NT2/D1 (cell line): ENCODE measurements around the gene NEUROD6.

Source experiments
- DNase-seq: peaks from one replicate; pipeline ENCODE4 v3.0.0-alpha.2; 2011; ENCODE audit warnings: low read depth, low spot score
- H3K27me3 ChIP-seq: 2 replicates; pipeline ENCODE4 v1.6.0; 2011; ENCODE audit warnings: mild to moderate bottlenecking; ENCODE audit not compliant: insufficient read length, insufficient read depth
- H3K36me3 ChIP-seq: 2 replicates; pipeline ENCODE4 v1.6.1; 2011; ENCODE audit warnings: mild to moderate bottlenecking, low read length, mixed read lengths; ENCODE audit not compliant: insufficient read depth, insufficient read length
- H3K4me1 ChIP-seq: 2 replicates; pipeline ENCODE4 v1.5.1; 2011; ENCODE audit not compliant: insufficient read depth, insufficient read length
- H3K4me3 ChIP-seq: 2 replicates; pipeline ENCODE4 v1.5.1; 2011; ENCODE audit warnings: low read depth; ENCODE audit not compliant: insufficient read length
- H3K9ac ChIP-seq: 2 replicates; pipeline ENCODE4 v1.6.0; 2011; ENCODE audit warnings: low read depth; ENCODE audit not compliant: insufficient read length
- H3K9me3 ChIP-seq: 2 replicates; pipeline ENCODE4 v1.5.1; 2011; ENCODE audit warnings: mild to moderate bottlenecking, low read length; ENCODE audit not compliant: insufficient read depth
- SUZ12 ChIP-seq: IDR thresholded peaks from 2 replicates; pipeline ENCODE4 v1.6.1; 2011; ENCODE audit not compliant: insufficient read length, insufficient read depth; ENCODE audit errors: extremely low read depth
- YY1 ChIP-seq: IDR thresholded peaks from 2 replicates; pipeline ENCODE4 v1.6.1; 2011; ENCODE audit not compliant: insufficient read length, insufficient read depth
- ZNF274 ChIP-seq: IDR thresholded peaks from 2 replicates; pipeline ENCODE4 v1.6.1; 2011; ENCODE audit warnings: mild to moderate bottlenecking, low read depth, low read length

Gene NEUROD6

DNA sequence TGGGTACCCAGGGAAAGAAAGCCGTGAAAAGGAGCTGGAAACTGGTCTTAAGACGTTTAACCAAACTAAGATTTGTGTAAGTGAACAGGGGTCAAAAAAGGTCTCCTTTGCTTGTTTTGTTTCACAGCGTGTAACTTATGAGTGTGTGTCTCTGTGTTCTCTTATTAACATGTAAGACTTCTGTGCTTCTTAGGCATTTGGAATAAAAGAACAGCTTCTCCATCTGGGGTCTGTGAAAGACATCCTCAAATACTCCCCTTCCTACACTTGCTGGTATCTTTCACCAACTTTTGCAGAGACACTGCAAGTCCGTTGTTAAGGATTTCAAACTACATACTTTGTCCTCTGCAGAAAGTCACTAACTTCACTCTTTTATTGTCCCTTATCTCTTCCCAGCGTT is 615 bp upstream of the NEUROD6 start:
- H3K27me3 ChIP-seq: peaks cover 27% of the 10 kb centered on the region
- H3K9ac ChIP-seq: no peak overlapping the region
- no peak overlapping the region for H3K4me3 ChIP-seq
- no peak for TF ChIP-seq YY1
- no peak for TF ChIP-seq SUZ12
- TF ChIP-seq ZNF274: no peak
- no peak for DNase-seq
- no peaks in the 10 kb centered on the region for H3K36me3 ChIP-seq
- no peaks in the 10 kb centered on the region for H3K9me3 ChIP-seq
- no peaks in the 10 kb centered on the region for H3K4me1 ChIP-seq

DNA sequence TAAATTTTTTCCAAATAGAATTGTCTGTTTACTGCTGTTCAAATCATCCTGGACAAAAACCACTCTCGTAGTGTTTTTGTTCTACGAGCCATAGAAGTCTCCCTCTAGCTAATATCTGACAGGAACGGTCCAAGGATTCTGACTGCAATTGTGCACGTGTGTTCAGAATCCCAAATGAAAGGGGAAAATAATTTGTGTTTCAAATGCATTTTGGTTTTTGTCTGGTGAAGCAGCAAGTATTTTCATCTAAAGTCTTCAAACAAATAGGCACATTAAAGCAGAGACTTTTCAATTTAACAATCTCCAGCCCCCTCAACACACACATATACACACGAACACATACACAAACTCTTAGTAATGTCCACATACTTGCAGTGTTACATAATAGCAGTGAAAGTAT is 475 bp downstream of the NEUROD6 start:
- Histone ChIP-seq H3K36me3 (no peaks in the 10 kb centered on the region), H3K4me1 (no peaks in the 10 kb centered on the region), H3K9me3 (no peaks in the 10 kb centered on the region), H3K27me3 (peaks cover 38% of the 10 kb centered on the region), H3K9ac (no peak overlapping the region), H3K4me3 (no peak overlapping the region)
- no peak for TF ChIP-seq ZNF274
- TF ChIP-seq SUZ12: no peak
- no peak for TF ChIP-seq YY1
- DNase-seq: no peak

DNA sequence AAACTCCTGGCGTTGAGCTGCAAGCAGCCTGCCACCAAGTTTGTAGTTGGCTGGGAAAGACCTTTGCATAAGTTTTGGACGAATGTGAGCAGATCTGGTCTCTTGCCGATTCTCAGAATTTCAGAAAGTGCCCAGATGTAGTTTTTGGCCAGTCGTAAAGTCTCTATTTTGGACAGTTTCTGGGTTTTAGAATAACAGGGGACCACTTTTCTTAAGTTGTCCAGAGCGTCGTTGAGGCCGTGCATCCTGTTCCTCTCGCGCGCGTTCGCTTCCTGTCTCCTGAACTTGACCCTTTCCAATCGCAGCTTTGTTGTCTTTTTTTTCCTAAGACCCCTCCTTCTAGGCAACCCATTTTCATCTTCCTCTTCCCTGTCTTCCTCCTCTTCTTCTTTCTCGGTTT is 1.8 kb downstream of the NEUROD6 start:
- H3K27me3 ChIP-seq: peaks cover 47% of the 10 kb centered on the region
- no peaks in the 10 kb centered on the region for H3K9me3 ChIP-seq
- DNase-seq: no peak
- no peaks in the 10 kb centered on the region for H3K4me1 ChIP-seq
- no peak for TF ChIP-seq YY1
- no peak for TF ChIP-seq SUZ12
- no peak overlapping the region for H3K9ac ChIP-seq
- H3K4me3 ChIP-seq: no peak overlapping the region
- no peaks in the 10 kb centered on the region for H3K36me3 ChIP-seq

DNA sequence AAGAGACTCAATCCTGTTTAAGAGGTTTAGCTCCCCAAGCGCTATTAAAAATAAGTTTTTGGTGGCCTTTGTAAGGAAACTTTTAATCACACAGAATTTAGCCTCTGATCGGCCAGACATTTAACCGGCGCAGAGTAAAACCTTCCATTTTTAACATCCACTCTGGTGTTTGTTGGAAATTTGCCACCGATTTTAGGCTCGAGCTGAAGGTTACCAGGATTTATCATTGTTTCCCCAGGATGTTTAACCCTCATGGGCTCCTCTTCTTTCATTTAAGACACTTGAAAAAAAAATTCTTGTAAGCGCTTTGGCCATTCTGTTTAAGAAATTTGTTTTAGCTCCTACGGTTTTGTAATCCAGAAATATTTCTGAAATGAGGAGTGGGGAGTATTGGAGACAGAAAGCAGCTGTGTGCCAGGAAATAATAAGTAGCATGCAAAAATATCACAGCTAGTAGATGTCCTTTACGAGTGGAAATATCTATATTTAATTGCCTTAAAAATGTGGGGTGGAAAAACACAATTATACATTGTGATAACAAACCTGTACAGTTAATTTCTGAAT is 3.4 kb downstream of the NEUROD6 start:
- Histone ChIP-seq H3K27me3 (peaks cover 50% of the 10 kb centered on the region), H3K9ac (peak overlapping the region; percentile 65), H3K36me3 (no peaks in the 10 kb centered on the region), H3K4me3 (peak overlapping the region; percentile 59), H3K9me3 (no peaks in the 10 kb centered on the region), H3K4me1 (no peaks in the 10 kb centered on the region)
- no peak for DNase-seq
- TF ChIP-seq SUZ12 (no peak), YY1 (no peak), ZNF274 (no peak)

DNA sequence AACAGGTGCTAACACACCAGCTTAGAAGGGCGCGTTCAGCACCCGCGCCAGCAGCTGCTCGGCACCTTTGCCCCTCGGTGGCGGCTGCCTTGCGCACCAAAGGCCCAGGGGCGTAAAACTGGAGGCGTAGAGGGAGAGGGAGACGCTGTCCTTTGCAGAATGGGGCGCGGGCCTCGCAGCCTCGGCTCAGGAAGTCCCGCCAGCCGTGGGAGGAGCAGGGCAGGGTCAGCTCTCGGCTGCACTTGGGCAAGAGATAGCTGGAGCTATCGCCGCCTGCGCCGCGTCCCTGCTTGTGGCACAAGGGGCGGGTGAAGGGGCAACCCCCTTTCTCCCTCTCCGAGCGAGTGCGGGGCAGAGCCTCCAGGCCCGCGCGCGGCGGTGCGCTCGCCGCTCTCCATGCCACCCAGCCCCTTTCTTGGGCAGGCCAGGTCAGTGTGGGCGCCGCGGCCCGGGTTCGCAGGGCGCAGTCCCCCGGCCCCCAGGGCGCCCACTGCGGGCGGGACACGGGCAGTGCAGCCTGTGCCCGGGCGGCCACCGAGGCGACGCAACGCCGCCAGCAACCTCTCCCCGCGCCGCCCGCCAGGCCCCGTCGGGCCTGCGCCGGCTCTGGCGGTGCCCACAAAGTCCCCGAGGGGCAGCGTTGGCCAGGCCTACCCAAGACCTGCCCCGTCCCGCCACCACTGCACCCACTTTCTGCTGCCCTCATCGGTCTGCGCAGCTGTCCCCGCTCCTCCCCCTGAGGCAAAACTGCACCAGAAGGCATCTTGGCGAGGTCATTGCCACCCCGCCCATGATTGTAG is 4.1 kb downstream of the NEUROD6 start:
- no peak for DNase-seq
- Histone ChIP-seq H3K36me3 (no peaks in the 10 kb centered on the region), H3K9me3 (no peaks in the 10 kb centered on the region), H3K4me3 (peak overlapping the region; percentile 59), H3K4me1 (no peaks in the 10 kb centered on the region), H3K9ac (peak overlapping the region; percentile 65), H3K27me3 (peaks cover 50% of the 10 kb centered on the region)
- TF ChIP-seq ZNF274 (no peak), YY1 (no peak), SUZ12 (no peak)

DNA sequence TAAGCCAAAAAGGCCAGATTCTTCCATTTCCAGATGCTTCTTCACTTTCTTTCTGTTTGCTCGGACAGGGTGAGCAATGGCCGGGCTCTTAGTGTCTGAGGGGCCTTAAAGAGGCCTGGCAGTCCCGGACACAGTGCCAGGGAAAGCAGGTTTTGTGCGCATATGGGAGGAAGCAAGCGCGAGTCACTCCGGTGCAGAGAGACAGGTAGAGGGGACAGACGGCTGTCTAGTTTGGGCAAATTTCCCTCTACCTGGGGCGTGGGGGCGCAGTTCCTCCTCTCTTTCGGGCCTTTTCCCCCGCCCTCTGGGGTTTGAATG is 4.7 kb downstream of the NEUROD6 start:
- H3K4me1 ChIP-seq: no peaks in the 10 kb centered on the region
- no peak for TF ChIP-seq YY1
- TF ChIP-seq ZNF274: no peak
- TF ChIP-seq SUZ12: no peak
- H3K9ac ChIP-seq: no peak overlapping the region
- H3K27me3 ChIP-seq: peaks cover 50% of the 10 kb centered on the region
- H3K36me3 ChIP-seq: no peaks in the 10 kb centered on the region
- H3K9me3 ChIP-seq: no peaks in the 10 kb centered on the region
- DNase-seq: no peak
- peak overlapping the region; percentile 59 for H3K4me3 ChIP-seq

DNA sequence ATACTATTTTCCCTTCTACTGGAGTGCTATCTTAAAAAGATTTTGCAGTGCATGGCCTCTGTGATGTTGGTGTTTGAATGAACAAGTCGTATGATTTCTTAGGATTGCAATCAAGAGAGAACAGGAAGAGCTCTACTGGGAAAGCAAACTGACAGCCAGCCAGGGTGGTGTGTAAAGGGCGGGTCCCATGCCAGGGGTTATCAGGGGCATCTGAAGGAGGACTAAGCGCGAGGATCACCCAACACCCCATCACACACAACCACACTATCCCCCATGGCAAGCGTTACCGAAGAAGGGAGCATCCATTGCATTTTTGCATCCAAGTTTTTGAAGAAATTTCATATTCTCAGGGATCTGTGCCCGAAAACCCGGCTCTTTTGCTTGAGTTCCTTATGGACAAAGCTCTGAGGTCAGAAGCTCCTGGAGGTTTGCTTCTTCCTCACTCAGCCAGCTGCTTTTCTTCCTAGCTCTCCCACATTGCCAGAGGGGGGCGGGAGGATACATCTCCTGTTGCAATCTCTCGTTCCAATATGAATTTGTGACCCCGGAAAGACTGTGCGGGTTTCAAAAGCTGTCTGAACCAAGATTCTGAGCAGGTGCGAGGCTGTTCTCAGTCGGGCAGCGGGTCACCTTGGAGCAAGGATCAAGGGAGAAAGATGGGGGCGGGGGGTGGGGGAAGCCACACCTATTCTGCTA is 5.2 kb downstream of the NEUROD6 start:
- TF ChIP-seq YY1 (no peak), ZNF274 (no peak), SUZ12 (no peak)
- no peak for DNase-seq
- Histone ChIP-seq H3K4me3 (no peak overlapping the region), H3K27me3 (peaks cover 47% of the 10 kb centered on the region), H3K36me3 (no peaks in the 10 kb centered on the region), H3K9me3 (no peaks in the 10 kb centered on the region), H3K9ac (no peak overlapping the region), H3K4me1 (no peaks in the 10 kb centered on the region)
